MCF 10A (cell line): ENCODE data around the gene SYCE1L. TPM values are rescaled to one million over a fixed set of nuclear protein-coding genes. Genes with fewer than 3 reads are reported as not detected.
"Not testable (repeated sequence)": the region's sequence is repeated elsewhere in the genome, so short reads cannot be mapped to it uniquely, and the experiment has no call there.

Experiments
- BruUV-seq: library from RNA; stranded (reverse); fragments of 400-500 nt; replicated peaks from 2 replicates; lab custom pipeline; 2021; lab: Mats Ljungman, UMichigan
- CTCF ChIA-PET: fragments of 300-600 bp; sonication (Branson Sonifier 250); formaldehyde crosslinking; extraction: SDS; loops from one replicate; lab custom pipeline; 2021; ENCODE audit warnings: antibody characterized with exemption, inconsistent platforms; lab: Yijun Ruan, JAX
- POLR2A ChIA-PET: fragments of 300-600, 350-650 bp; sonication (Branson Sonifier 250); formaldehyde crosslinking; extraction: SDS; loops from one replicate; lab custom pipeline; 2020; ENCODE audit warnings: antibody characterized with exemption, inconsistent platforms; lab: Yijun Ruan, JAX
- DNase-seq: peaks from one replicate; pipeline ENCODE4 v3.0.0-alpha.2; 2018; ENCODE audit not compliant: unreplicated experiment
- H3K27ac Mint-ChIP-seq: one replicate; pipeline ENCODE4 v1.8.0; 2022; ENCODE audit warnings: mild to moderate bottlenecking, low read depth, mixed read lengths; ENCODE audit not compliant: unreplicated experiment
- H3K27me3 Mint-ChIP-seq: one replicate; pipeline ENCODE4 v1.8.0; 2022; ENCODE audit warnings: mixed read lengths; ENCODE audit not compliant: insufficient read depth, unreplicated experiment
- H3K36me3 Mint-ChIP-seq: one replicate; pipeline ENCODE4 v1.8.0; 2022; ENCODE audit warnings: mild to moderate bottlenecking, moderate library complexity, mixed read lengths; ENCODE audit not compliant: insufficient read depth, unreplicated experiment
- H3K4me1 Mint-ChIP-seq: one replicate; pipeline ENCODE4 v1.8.0; 2022; ENCODE audit warnings: mixed read lengths; ENCODE audit not compliant: insufficient read depth, unreplicated experiment
- H3K4me3 Mint-ChIP-seq: one replicate; pipeline ENCODE4 v1.8.0; 2022; ENCODE audit warnings: mild to moderate bottlenecking, moderate library complexity, mixed read lengths; ENCODE audit not compliant: unreplicated experiment
- H3K9me3 Mint-ChIP-seq: one replicate; pipeline ENCODE4 v1.8.0; 2022; ENCODE audit warnings: mixed read lengths; ENCODE audit not compliant: unreplicated experiment
- intact Hi-C: fragments of 100-400 bp; cut with micrococcal nuclease; formaldehyde crosslinking; loops from 2 replicates; pipeline ENCODE4 v1.14.1; 2022
- total RNA-seq: library from RNA; stranded (reverse); gene quantifications from 2 replicates; pipeline ENCODE4 v1.2.3, GENCODE V29; 2022
- TF ChIP-seq, protein P1 (sequence below): fragments of 200-600 bp; IDR thresholded peaks from one replicate; pipeline ENCODE4 v1.8.0; 2022; ENCODE audit warnings: antibody characterized with exemption, mild to moderate bottlenecking; ENCODE audit not compliant: unreplicated experiment

Gene SYCE1L
- total RNA-seq, 1 experiment from 2014 or later, result 12.2 TPM

DNA sequence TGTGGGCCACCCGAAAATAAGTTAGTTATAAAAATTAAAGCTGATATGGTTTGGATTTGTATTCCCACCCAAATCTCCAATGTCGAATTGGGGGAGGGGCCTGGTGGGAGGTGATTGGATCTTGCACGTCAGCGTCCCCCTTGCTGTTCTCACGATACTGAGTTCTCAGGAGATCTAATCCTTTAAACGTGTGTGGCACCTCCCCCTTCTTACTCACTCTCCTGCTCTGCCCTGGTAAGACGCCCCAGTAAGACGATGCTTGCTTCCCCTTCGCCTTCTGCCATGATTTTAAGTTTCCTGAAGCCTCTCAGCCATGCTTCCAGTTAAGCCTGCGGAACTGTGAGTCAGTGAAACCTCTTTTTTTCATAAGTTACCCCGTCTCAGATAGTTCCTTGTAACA lies 35.4 kb downstream of the SYCE1L start:
- Mint-ChIP-seq H3K36me3 (no peaks in the 10 kb centered on the region), H3K4me3 (no peak overlapping the region), H3K4me1 (peaks cover 8% of the 10 kb centered on the region), H3K27ac (no peak overlapping the region), H3K9me3 (no peaks in the 10 kb centered on the region), H3K27me3 (peaks cover 10% of the 10 kb centered on the region)
- intact Hi-C loops, result loop anchor here (5.0 kb wide), 1 partner anchor 203 kb away; the partner anchor contains the start of gene ADAMTS18
- TF ChIP-seq, protein P1, sequence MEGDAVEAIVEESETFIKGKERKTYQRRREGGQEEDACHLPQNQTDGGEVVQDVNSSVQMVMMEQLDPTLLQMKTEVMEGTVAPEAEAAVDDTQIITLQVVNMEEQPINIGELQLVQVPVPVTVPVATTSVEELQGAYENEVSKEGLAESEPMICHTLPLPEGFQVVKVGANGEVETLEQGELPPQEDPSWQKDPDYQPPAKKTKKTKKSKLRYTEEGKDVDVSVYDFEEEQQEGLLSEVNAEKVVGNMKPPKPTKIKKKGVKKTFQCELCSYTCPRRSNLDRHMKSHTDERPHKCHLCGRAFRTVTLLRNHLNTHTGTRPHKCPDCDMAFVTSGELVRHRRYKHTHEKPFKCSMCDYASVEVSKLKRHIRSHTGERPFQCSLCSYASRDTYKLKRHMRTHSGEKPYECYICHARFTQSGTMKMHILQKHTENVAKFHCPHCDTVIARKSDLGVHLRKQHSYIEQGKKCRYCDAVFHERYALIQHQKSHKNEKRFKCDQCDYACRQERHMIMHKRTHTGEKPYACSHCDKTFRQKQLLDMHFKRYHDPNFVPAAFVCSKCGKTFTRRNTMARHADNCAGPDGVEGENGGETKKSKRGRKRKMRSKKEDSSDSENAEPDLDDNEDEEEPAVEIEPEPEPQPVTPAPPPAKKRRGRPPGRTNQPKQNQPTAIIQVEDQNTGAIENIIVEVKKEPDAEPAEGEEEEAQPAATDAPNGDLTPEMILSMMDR, result no peak
- POLR2A ChIA-PET, result interaction anchor here (0.5 kb wide), 1 partner anchor 71 kb away, joined by 3 read pairs; no protein-coding TSS in a partner anchor
- BruUV-seq, result no TSS peak
- CTCF ChIA-PET, result interaction anchor here (0.6 to 14.9 kb wide), 8 partner anchors 9 to 1254 kb away, joined by 3 to 486 read pairs (median 4); no protein-coding TSS in a partner anchor
- no peak for DNase-seq

GRCh38 chr16:77236063-77236511 lies 36.9 kb downstream of the SYCE1L start:
- ChIA-PET CTCF (interaction anchor here (0.6 to 14.9 kb wide), 34 partner anchors 8 to 935 kb away, joined by 3 to 486 read pairs (median 5); no protein-coding TSS in a partner anchor), POLR2A (no interaction called here)
- H3K4me3 Mint-ChIP-seq, result no peak overlapping the region
- no peaks in the 10 kb centered on the region for H3K9me3 Mint-ChIP-seq
- no peak overlapping the region for H3K27ac Mint-ChIP-seq
- peaks cover 10% of the 10 kb centered on the region for H3K27me3 Mint-ChIP-seq
- intact Hi-C loops, result loop anchor here (1.0 to 5.0 kb wide), 5 partner anchors 140 to 735 kb away; partner anchors contain the start of gene ADAMTS18
- peaks cover 8% of the 10 kb centered on the region for H3K4me1 Mint-ChIP-seq
- H3K36me3 Mint-ChIP-seq, result no peaks in the 10 kb centered on the region
- TF ChIP-seq, protein P1, result peak; percentile 100
- DNase-seq, result peak; percentile 84
- no TSS peak for BruUV-seq

DNA sequence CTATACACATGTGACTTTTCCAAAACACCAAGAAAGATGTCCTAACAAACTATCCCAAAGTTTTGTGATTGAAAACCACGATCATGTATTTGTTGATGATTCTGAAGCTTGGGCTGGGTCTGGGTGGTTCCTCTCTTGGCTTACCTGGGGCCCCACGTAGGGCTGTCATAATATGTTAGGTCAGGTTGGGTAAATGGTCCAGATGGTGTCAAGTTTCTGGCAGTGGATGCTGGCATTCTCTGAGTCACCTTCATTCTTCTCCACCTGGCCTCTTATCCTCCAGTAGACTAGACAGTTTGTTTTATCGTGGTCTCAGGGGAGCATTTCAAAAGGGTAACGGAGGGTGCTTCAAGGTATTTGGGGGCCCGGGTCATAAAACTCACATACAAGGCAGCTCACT lies 39.4 kb downstream of the SYCE1L start:
- CTCF ChIA-PET, result interaction anchor here (1.0 to 14.9 kb wide), 2 partner anchors 346 to 422 kb away, joined by 3 to 486 read pairs; no protein-coding TSS in a partner anchor
- peaks cover 10% of the 10 kb centered on the region for H3K27me3 Mint-ChIP-seq
- TF ChIP-seq, protein P1, result no peak
- peak; percentile 34 for DNase-seq
- no TSS peak for BruUV-seq
- no peaks in the 10 kb centered on the region for H3K9me3 Mint-ChIP-seq
- H3K4me3 Mint-ChIP-seq, result no peak overlapping the region
- H3K27ac Mint-ChIP-seq, result no peak overlapping the region
- intact Hi-C loops, result loop anchor here (5.0 kb wide), 1 partner anchor 199 kb away; the partner anchor contains the start of gene ADAMTS18
- POLR2A ChIA-PET, result interaction anchor here (0.8 kb wide), 1 partner anchor 176 kb away, joined by 3 read pairs; no protein-coding TSS in a partner anchor
- no peaks in the 10 kb centered on the region for H3K36me3 Mint-ChIP-seq
- peaks cover 8% of the 10 kb centered on the region for H3K4me1 Mint-ChIP-seq

DNA sequence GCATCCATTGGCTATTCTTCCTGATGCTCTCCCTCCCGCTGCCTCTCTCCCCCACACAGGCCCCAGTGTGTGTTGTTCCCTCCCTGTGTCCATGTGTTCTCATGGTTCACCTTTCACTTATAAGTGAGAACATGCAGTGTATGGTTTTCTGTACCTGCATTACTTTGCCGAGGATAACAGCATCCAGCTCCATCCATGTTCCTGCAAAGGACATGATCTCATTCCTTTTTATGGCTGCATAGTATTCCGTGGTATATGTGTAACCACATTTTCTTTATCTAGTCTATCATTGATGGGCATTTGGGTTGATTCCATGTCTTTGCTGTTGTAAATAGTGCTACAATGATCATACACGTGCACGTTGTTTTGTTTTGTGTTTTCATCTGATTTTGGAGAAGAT lies 43.3 kb downstream of the SYCE1L start:
- H3K9me3 Mint-ChIP-seq, H3K4me3 Mint-ChIP-seq, H3K4me1 Mint-ChIP-seq, H3K27ac Mint-ChIP-seq, DNase-seq, H3K36me3 Mint-ChIP-seq, POLR2A ChIA-PET, BruUV-seq, intact Hi-C loops, H3K27me3 Mint-ChIP-seq: not testable (repeated sequence)
- CTCF ChIA-PET, result interaction anchor here (2.7 to 14.9 kb wide), 2 partner anchors 341 to 342 kb away, joined by 31 to 486 read pairs; no protein-coding TSS in a partner anchor
